Gastroesophageal sphincter (tissue), 3 donors: ENCODE results near the gene SLC16A10.

Experiments
- CTCF ChIP-seq, 4 experiments: fragments of 200-600 bp in 2 of 4; fragments of 450-650 bp in 2 of 4; sonication (generic) in 1 of 4; IDR thresholded peaks; one replicate each; pipeline ENCODE4 v1.5.1; 2017 to 2019; ENCODE audit warnings: antibody characterized with exemption in 4 of 4, mild to moderate bottlenecking in 2 of 4, moderate library complexity in 2 of 4
- POLR2A ChIP-seq, 2 donors: fragments of 450-650 bp; IDR thresholded peaks; one replicate each; pipeline ENCODE4 v1.6.1; 2017; ENCODE audit warnings: antibody characterized with exemption in 2 of 2, mild to moderate bottlenecking in 2 of 2, moderate library complexity in 1 of 2

GRCh38 chr6:111121789-111122350, 34.6 kb downstream of the SLC16A10 start:
- TF ChIP-seq POLR2A (IDR thresholded peaks at IDR 0.05) = no peak
- no peak for TF ChIP-seq CTCF (IDR thresholded peaks at IDR 0.05)
